Measurements from ENCODE around the gene DMBX1.

The DMBX1 gene

GRCh38 chr1:46453449-46453848, 36.2 kb upstream of the DMBX1 start:
- DNase-seq (ENCODE audit: low read depth): no peak
- no peak overlapping the region for H3K4me3 ChIP-seq (ENCODE audit: control insufficient read depth, low read depth, low read length)

GRCh38 chr1:46455951-46456350, 33.7 kb upstream of the DMBX1 start:
- no peak for TF ChIP-seq CTCF (conservative IDR thresholded peaks at IDR 0.05; ENCODE audit: control insufficient read depth, insufficient read depth, low read depth, low read length)
- DNase-seq (ENCODE audit: low read depth): no peak
- H3K4me3 ChIP-seq (ENCODE audit: control insufficient read depth, low read depth, low read length): no peak overlapping the region

More at GRCh38 chr1:46453449-46453848, 36.2 kb upstream of the DMBX1 start:
- TF ChIP-seq CTCF (conservative IDR thresholded peaks at IDR 0.05; ENCODE audit: control insufficient read depth, insufficient read depth, low read depth, low read length): no peak

GRCh38 chr1:46456411-46456963, 33.1 kb upstream of the DMBX1 start:
- no peak for TF ChIP-seq CTCF (conservative IDR thresholded peaks at IDR 0.05; ENCODE audit: control insufficient read depth, insufficient read depth, low read depth, low read length)
- peak; percentile 6 for DNase-seq (ENCODE audit: low read depth)
- no peak overlapping the region for H3K4me3 ChIP-seq (ENCODE audit: control insufficient read depth, low read depth, low read length)

- no peak for TF ChIP-seq CTCF (conservative IDR thresholded peaks at IDR 0.05; ENCODE audit: control insufficient read depth, insufficient read depth, low read depth, low read length)
- DNase-seq (ENCODE audit: low read depth): no peak
These were observed 32.5 kb upstream of the DMBX1 start for GRCh38 chr1:46457178-46457577.

GRCh38 chr1:46458190-46458589, 31.4 kb upstream of the DMBX1 start:
- no peak for DNase-seq (ENCODE audit: low read depth)
- no peak overlapping the region for H3K4me3 ChIP-seq (ENCODE audit: control insufficient read depth, low read depth, low read length)
- TF ChIP-seq CTCF (conservative IDR thresholded peaks at IDR 0.05; ENCODE audit: control insufficient read depth, insufficient read depth, low read depth, low read length): no peak

More at GRCh38 chr1:46457178-46457577, 32.5 kb upstream of the DMBX1 start:
- no peak overlapping the region for H3K4me3 ChIP-seq (ENCODE audit: control insufficient read depth, low read depth, low read length)

- TF ChIP-seq CTCF (conservative IDR thresholded peaks at IDR 0.05; ENCODE audit: control insufficient read depth, insufficient read depth, low read depth, low read length): no peak
- no peak for DNase-seq (ENCODE audit: low read depth)
- no peak overlapping the region for H3K4me3 ChIP-seq (ENCODE audit: control insufficient read depth, low read depth, low read length)
These were observed 30.8 kb upstream of the DMBX1 start for GRCh38 chr1:46458846-46459245.

GRCh38 chr1:46459315-46459714, 30.3 kb upstream of the DMBX1 start:
- no peak overlapping the region for H3K4me3 ChIP-seq (ENCODE audit: control insufficient read depth, low read depth, low read length)
- DNase-seq (ENCODE audit: low read depth): no peak
- TF ChIP-seq CTCF (conservative IDR thresholded peaks at IDR 0.05; ENCODE audit: control insufficient read depth, insufficient read depth, low read depth, low read length): no peak

Measured in fibroblast of mammary gland (primary cell).